Occipital lobe (tissue), 2 donors: Measurements from ENCODE around the gene NIPBL. TPM values are rescaled to one million over a fixed set of nuclear protein-coding genes. Genes with fewer than 3 reads are reported as not detected.
"Not testable (repeated sequence)": the region's sequence is repeated elsewhere in the genome, so short reads cannot be mapped to it uniquely, and the experiment has no call there.

ENCODE experiments used
- DNase-seq: peaks from one replicate; lab custom pipeline; 2025; lab: John Stamatoyannopoulos, UW
- total RNA-seq: library from RNA; depleted of rRNA; stranded (reverse); fragments of >200 nt; gene quantifications from one replicate; pipeline ENCODE4 v1.2.3, GENCODE V29; 2014

The NIPBL gene
- total RNA-seq, 1 donor from 2014 or later: 74.9 TPM

DNA sequence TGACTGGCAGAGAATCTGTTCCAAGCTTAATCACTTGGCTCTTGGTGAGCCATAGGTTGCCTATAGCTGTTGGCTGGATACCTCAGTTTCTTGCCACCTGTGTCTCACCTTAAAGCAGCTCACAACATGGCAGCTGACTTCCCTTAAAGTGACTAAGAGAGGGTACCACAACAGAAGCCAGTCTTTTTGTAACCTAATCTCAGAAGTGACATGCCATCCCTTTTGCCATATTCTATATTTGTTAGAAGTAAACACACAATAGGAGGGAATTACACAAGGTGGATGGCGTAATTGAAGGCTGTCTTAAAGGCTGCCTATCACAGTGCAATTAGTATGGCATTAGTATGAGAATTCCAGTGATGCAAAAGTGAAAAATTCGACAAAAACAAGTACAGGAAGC is 28.1 kb downstream of the NIPBL start:
- DNase-seq: no peak

DNA sequence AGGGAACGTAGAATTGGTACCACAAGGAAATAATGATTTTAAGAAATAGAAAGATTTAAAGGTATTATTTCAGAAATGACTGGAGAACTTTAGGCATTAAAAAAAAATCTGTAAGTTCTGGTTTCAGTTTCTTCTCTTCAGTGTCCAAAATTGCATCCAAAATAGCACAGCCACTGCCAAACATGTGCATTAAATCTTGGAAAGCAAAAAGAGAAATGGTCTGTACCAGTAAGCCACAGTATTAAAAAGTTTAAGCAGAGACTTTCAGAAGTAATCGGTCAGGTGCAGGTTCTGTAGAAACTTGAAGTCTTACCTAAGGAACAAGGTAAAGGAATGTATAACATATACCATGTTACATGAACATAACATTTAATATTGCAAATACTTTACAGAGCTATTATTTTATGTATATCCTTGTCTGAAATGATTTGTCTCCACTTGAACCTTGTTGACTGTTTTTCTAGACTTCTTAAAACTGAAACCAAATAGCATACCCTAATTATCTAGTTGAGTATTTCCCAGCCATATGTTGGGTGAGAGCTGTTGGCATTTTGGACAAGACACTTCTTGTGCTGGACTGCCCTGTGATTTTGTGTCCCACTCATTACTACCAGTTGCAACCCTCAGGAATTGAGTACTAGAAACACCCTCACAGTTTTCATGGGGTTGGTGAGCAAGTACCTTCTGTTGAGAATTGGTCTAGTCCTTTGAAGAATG is 32.1 kb downstream of the NIPBL start:
- DNase-seq: no peak

DNA sequence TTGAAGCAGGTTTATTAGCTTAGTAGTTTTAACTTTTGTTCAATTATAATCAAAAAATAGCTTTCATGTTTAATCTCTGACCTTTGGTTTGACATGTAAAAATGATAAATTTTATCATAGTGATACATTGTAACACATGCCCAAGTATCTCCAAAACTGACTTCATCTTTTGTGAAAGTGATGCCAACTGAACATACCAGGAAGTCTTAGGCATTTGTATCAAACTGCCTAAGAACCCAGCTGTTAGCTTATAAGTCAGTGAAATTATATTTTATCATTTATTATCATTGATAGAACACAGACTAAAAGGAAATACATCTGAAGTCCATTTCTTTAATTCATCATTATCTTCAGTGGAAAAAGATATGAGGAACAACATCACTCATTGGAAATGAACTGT is 39.1 kb downstream of the NIPBL start:
- no peak for DNase-seq

DNA sequence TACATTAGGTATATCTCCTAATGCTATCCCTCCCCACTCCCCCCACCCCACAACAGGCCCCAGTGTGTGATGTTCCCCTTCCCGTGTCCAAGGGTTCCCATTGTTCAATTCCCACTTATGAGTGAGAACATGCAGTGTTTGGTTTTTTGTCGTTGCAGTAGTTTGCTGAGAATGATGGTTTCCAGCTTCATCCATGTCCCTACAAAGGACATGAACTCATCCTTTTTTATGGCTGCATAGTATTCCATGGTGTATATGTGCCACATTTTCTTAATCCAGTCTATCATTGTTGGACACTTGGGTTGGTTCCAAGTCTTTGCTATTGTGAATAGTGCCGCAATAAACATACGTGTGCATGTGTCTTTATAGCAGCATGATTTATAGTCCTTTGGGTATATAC is 40.0 kb downstream of the NIPBL start:
- DNase-seq: not testable (repeated sequence)

DNA sequence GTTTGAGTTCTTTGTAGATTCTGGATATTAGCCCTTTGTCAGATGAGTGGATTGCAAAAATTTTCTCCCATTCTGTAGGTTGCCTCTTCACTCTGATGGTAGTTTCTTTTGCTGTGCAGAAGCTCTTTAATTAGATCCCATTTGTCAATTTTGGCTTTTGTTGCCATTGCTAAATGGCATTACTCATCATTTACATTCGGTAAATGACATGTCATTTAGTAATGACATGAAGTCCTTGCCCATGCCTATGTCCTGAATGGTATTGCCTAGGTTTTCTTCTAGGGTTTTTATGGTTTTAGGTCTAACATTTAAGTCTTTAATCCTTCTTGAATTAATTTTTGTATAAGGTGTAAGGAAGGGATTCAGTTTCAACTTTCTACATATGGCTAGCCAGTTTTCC is 40.8 kb downstream of the NIPBL start:
- not testable (repeated sequence) for DNase-seq

DNA sequence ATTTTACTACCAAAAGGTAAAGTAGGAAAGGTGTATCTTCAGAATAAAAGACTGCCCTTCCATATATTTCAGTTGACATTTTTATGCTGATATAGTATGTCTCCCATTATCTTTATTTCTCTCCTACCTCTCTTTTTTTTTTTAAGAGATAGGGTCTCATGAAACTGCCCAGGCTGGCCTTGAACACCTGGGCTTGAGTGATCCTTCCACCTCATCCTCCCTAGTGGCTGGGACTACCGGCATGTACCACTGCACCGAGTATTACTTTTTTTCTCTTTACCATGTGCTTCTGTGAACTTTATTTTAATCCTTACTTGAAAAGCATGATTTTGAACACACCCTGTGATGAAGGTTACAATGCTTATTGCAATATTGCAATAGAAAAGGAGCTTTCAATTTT is 42.7 kb downstream of the NIPBL start:
- no peak for DNase-seq

DNA sequence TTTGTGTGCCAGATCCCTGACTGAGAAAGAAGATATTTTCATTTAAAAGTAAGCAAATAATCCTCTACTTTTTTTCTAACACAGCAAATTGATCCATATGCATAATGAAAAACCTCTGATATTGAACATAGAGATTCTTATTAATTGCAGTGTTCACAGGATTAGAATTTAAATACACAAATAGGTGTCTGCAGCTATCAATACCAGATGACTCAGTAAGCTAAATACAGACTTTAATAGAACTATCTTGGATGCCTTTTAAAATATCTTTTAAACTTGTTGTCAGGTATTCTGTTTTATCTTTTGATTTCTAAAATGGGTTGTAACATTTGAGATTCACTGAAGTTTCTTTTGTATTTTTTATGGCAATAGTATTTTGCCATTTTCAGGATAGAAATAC is 43.1 kb downstream of the NIPBL start:
- DNase-seq: no peak

DNA sequence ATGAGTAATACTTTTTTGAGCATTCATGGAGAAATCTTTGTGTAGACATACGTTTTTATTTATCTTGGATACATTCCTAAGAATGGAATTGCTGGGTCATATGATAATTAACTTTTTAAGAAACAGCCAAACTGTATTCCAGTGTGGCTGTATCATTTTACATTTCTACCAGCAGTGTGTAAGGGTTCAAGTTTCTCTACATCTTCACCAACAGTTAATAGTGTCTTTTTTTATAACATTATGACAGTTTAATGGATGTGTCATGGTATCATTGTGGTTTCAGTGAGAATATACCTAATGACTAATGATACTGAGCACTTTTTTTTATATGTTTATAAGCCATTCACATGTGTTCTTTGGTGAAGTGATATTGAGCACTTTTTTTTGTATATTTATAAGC is 52.4 kb downstream of the NIPBL start:
- DNase-seq: no peak

DNA sequence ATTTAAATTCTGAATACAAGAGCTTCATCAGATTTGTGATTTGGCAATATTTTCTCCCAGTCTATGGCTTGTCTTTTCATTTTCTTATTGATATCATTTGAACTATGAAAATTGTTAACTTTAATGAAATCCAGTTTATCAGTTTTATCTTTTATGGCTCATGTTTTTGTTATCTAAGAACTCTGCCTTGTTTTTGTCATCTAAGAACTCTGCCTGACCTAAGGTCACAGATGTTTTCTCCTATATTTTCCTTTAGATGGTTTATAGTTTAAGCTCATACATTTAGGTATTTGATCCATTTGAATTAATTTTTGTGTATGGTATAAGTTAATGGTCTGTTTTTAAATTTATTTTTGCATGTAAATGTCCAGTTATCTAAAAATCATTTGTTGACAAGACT is 52.9 kb downstream of the NIPBL start:
- DNase-seq: no peak

DNA sequence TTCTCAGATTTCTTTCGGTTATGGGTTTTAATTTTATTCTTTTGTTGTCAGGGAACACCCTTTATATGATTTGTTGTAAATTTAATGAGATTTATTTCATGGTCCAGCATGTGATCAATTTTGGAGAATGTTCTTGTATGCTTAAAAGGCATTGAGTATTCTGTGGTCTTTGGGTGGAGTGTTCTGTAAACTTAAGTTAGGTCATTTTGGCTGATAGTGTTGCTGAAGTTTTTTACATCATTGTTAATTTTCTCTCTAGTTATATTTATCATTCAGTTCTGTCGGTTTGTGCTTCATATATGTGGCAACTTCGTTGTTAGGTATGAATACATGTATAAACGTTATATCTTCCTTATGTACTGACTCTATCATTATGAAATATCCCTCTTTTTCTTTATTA is 55.5 kb downstream of the NIPBL start:
- no peak for DNase-seq

DNA sequence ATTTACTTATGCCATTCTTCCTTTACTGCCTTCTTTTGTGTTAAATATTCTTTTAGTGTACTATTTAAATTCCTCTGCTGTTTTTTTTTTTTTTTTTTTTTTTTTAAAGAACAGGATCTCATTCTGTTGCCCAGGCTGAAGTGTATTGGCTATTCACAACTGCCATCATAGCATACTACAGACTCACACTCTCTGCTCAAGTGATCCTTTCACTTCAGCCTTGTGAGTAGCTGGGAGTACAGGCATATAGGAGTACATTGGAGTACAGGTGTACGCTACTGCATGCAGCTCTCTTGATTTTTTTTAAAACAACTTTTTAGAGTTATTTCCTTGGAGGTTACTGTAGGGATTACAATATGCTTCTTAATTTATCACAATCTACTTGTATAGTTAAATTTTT is 56.1 kb downstream of the NIPBL start:
- no peak for DNase-seq

DNA sequence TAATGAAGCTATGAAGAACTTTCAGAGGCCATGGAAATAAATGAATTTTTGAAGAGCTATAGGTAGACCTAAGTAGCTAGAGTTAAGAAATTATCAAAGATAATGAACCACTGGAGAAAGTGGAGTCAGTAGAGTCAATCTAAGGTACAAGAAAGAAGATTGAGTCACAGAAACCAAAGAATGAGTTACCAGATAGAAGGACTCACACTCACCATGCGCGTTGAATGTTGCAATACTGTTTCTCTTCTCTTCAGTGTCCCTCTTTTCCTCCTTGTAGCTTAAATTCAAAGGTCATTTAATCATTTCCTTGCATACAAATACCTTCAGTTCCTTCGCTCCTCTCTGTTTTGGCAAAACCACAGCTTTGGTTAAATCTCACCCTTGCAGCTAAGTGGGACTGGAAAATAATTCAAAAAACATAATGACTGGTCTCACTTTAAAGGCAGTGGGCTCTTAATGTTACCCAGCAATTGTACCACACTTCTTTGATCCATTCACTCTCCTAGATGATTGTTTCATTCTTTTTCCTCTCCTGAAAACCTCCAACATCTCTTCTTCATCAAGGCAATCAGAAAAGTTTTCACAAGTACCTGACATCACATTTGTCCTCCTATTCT is 58.3 kb downstream of the NIPBL start:
- no peak for DNase-seq

DNA sequence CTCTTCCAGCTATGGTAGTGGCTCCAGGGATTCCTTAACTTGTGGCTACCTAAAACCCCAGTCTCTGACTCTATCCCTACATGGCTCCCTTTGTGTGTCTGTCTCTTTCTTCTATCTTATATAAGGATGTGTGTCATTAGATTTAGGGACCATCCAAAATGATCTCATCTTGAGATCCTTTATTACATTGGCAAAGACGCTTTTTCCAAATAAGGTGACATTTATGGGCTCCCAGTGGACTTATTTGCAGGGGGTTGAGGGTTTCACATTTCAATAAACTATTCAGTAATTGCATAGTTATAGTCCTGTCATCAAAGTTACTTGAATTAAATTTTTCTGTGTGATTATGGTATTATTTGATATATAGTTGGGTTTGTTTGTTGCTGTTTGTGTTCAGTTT is 59.2 kb downstream of the NIPBL start:
- no peak for DNase-seq

DNA sequence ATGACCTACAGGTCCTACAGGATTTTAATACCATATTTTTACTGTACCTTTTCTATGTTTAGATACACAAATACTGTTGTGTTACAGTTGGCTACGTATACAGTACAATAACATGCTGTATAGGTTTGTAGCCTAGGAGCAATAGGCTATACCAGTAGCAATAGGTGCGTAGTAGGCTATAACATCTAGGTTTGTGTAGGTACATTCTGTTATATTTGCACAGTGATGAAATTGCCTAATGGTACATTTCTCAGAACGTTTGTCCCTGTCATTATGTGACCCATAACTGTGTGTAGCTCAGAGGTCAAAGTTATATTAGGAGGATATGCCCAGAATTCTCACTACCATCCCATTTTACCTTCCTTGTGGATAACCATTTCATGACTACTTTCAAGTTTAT is 59.7 kb downstream of the NIPBL start:
- no peak for DNase-seq

DNA sequence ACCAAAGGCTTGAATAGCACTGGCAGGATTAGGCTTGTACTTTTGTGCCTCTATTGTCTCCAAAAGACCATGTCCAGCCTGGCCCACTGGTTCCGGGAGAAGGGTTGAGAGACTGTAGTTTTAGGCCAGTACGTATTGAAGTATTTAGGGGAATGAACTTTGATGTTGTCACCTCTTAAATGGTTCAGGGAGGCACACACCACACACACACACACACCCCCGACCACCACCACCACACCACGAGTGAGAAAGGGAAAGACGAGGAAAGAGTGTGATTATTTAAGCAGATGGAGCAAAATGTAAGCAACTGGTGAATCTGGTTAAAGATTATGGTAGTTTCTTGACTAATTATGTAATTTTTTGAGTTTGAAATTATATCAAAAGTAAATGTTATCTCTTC is 61.6 kb downstream of the NIPBL start:
- no peak for DNase-seq

DNA sequence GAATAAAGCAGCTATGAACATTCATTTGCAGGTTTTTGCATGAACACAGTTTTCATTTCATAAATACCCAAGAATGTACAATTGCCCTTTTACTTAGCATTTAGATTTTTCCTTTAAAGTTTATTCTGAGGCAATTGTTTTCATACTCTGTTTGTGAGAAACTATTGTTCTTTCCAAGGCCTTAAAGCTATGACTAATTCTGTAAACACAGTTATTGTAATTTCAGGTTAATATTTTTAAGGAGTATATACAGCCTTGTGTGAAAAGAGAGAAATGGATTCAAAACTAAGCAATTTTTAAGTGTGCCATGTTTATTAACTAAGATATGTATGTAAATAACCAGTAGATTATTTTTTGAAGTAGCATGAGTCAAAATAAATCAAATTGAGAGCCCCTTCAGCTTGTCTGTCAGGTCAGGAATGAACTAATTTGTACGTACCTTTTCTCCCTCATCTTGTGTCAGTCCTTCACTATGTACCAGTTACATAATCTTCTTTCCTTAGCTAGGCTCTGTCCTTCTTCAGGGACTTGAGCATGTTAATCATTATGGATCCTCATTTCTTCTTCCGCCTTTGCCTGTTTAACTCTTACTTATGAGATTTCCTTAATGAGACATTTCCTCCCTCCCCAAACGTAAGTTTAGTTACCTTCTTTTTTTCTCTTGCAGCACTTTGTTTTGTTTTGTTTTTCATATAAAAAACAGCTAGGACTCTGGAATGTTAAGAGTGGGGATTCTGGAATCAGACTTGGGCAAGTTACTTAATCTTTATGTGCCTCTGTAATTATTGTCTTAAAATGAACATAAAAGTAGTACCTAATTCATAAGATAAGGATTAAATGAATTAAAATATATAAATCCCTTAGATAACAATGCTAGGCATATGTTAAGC is 63.6 kb downstream of the NIPBL start:
- DNase-seq: no peak

DNA sequence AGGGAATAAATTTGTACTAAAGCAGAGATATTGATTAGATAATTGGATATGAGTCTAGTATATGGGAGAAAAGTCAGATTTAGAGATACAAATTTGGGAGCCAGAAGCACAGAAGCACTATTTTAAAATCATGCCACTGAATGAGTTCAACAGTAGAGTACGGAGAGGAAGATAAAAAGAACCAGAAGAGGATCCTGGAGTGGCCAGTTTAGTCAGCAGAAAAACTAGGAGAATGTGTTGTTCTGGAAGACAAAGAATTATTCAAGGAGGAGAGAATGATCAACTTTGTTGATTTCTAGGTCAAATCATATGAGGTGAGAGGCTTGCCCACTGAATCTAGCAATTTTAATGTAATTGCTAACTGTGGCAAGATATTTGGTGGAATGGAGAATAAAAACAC is 67.0 kb downstream of the NIPBL start:
- no peak for DNase-seq

DNA sequence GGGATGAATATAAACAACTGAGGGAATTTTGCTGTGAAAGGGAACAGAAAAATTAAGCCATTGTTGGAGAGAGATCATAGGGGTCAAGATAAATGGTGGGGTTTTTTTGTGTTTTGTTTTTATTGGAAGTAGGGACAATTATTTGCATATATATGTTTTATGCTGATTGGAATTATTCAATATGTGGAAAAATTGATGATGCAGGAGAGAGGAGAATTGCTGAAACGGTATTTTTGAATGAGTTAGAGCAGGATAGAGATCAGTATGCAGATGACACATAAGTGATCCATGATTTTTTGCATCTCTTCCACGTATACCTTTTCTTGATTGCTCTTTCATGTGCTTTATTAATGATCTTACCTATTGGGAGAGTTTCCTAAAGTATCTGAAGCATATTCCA is 67.5 kb downstream of the NIPBL start:
- no peak for DNase-seq

DNA sequence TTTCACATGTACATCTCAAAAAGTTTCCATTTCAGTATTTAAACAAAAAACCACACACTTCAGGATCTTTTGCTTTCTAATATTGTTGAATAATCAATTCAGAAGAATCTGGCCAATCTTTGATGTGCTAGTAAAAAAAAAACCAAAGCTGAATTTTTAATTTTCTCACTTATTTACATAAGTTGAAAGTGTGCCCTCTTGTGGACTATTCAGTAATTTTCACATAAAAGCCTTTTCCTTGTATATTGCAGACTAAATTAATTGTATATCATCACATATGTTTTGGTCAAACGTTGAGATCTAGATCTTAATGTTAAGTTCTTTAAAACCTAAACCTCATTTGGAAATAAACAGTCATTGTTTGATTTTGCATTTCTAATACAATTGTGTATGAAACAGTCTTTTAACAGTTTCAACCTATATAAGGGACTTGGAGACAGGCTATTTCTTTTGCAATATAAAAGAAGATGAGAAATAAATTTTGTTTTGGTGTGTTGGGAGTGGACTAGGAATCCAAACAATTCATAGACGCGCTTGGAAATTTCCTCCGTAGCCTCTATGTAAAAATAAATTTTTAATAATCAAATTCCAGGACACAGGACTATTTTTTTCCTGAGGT is 68.1 kb downstream of the NIPBL start:
- no peak for DNase-seq

DNA sequence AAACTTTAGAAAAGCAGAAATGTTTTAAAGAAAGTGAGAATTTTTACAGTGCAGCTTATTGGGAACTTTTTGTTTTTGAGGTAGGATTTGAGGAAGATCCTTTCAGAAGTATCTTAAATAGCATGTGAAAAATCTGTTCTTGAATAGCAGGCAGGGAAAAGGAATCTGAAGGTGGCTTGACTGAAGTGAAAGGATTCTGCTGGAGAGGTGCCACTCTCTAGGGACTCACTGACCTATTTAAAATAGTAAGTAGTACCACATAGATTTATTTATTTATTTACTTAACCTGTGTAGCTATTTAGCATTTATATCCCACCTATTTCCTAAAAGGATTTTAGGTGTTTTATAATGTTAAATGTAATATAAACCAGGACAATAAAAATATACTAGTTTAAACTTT is 69.1 kb downstream of the NIPBL start:
- DNase-seq: no peak

DNA sequence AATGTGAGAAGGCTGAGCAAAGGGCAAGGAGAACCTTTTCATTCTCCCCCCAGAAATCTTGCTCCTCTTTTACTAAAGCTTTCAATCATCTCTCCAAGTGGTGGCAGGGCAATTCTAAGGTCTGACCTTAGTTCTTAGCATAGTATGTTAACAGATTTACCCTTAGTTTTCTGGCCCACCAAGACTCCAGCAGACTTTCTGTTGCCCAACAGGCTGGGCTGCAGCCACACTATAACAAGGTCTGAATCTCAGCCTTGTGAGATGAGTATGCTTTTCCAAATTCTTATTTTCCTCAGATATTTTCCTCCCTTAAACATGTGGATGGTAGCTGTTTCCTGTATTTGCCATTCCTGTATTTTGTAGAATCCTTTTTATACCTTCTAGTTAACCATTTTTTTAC is 69.5 kb downstream of the NIPBL start:
- DNase-seq: no peak

DNA sequence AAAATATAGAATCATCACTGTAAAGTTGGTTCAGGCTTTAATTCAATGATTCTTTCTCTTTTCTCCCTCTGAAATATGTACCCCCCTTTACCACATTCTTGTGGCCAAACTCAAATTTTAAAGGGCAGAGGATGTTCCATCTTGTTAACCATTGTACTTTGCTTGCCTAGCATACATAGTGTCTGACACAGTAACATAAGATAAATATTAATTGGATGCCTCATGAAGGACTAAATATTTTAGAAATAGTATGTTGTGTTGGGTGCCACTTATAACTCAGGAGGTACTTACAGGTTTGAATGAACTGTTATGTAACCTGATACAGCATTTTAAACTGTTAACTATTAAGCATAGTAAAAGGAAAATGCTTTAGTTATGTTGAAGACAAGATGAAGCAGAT is 71.5 kb downstream of the NIPBL start:
- DNase-seq: no peak
